HUES64 (cell line): Measurements from ENCODE around the gene AFF1.
"Not testable (repeated sequence)": the region's sequence is repeated elsewhere in the genome, so short reads cannot be mapped to it uniquely, and the experiment has no call there.

ENCODE experiments used
- H3K27ac ChIP-seq: 2 replicates; pipeline ENCODE4 v1.7.0; 2013; ENCODE audit warnings: low read depth, low read length, inconsistent platforms
- H3K27me3 ChIP-seq: 2 replicates; pipeline ENCODE4 v1.6.1; 2013; ENCODE audit warnings: mild to moderate bottlenecking, low read length; ENCODE audit not compliant: insufficient read depth
- H3K36me3 ChIP-seq: 2 replicates; pipeline ENCODE4 v1.6.1; 2013; ENCODE audit warnings: mild to moderate bottlenecking, low read length; ENCODE audit not compliant: insufficient read depth
- H3K4me1 ChIP-seq: 2 replicates; pipeline ENCODE4 v1.6.1; 2013; ENCODE audit warnings: mild to moderate bottlenecking, low read length, moderate library complexity; ENCODE audit not compliant: insufficient read depth
- H3K4me3 ChIP-seq: 2 replicates; pipeline ENCODE4 v1.5.1; 2013; ENCODE audit warnings: mild to moderate bottlenecking, low read length, moderate library complexity
- H3K9ac ChIP-seq: 2 replicates; pipeline ENCODE4 v1.6.1; 2013; ENCODE audit warnings: mild to moderate bottlenecking, low read depth, low read length
- H3K9me3 ChIP-seq: 2 replicates; pipeline ENCODE4 v1.6.1; 2013; ENCODE audit warnings: low read depth, low read length; ENCODE audit not compliant: insufficient read depth
- WGBS: fragments of 150-250, 120-280 bp; methylation state at CpG from one replicate; pipeline ENCODE4 v1.1.7; 2013; ENCODE audit warnings: missing lambda C conversion rate; 5-methylcytosine and 5-hydroxymethylcytosine counted together

Gene AFF1

DNA sequence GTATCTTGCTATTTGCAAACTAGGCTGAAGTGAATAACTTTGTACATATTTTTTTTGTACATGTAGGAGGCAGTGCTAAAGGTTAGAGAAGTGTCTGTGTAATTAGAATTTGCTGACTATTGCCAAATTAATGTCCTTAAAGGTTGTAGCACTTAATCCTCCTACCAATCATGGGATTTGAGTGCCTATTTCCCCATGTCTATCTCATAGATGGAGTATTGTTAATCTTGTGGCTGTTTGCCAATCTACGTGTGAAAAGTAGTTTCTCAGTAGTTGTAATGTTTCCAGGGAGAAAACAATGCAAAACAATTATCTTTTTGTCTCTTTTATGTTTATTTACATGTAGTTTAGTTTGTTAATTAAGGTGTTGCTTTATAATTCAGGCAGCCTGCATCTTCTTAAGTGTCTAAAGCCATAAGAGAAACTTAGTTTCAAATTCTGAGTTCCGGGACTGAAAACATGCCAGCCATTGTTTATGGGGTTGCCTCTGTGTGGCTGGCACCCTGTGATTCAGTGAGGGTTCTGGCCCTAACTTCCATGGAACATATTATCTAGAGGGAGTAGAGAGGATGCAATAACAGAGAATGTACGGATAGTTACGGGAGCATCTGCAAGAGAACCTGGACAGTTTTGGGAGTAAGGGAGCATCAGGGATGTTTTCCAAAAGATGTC lies 143.2 kb downstream of the AFF1 start:
- H3K27me3 ChIP-seq: no peaks in the 10 kb centered on the region
- H3K27ac ChIP-seq: no peak overlapping the region
- no peak overlapping the region for H3K9ac ChIP-seq
- H3K36me3 ChIP-seq: no peaks in the 10 kb centered on the region
- no peaks in the 10 kb centered on the region for H3K9me3 ChIP-seq
- peaks cover 45% of the 10 kb centered on the region for H3K4me1 ChIP-seq
- H3K4me3 ChIP-seq: no peak overlapping the region
- WGBS: 86% methylated on average over 4 of the region's 4 CpGs

DNA sequence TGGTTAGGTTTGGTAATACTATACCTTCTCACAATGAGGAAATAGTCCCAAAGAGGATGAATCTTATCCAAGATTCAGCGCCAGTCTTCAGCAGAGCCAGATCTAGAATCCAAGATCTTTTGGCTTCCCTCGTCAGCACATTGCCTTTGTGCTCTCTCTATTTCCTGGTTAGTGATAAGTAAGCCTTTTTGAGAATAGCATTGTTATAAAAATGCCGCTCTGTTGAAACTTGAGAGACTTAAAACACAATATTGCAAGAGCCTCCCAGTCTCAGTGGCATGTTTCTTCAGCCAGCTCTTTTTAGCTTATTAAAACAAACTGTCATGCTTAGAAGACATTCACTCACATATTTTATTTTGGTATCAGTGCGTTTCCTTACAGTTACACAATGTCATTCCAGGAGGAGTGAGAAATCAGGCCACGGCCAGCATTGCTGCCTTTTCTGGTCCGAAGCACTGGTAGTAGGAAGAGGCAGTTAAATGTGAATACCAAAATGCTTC lies 144.2 kb downstream of the AFF1 start:
- Histone ChIP-seq H3K36me3 (peaks cover 2% of the 10 kb centered on the region; the same call in 1 of the 2 replicates), H3K4me1 (peaks cover 36% of the 10 kb centered on the region), H3K27ac (no peak overlapping the region), H3K9ac (no peak overlapping the region), H3K9me3 (no peaks in the 10 kb centered on the region), H3K4me3 (no peak overlapping the region), H3K27me3 (no peaks in the 10 kb centered on the region)
- 94% methylated on average over 6 of the region's 6 CpGs for WGBS

DNA sequence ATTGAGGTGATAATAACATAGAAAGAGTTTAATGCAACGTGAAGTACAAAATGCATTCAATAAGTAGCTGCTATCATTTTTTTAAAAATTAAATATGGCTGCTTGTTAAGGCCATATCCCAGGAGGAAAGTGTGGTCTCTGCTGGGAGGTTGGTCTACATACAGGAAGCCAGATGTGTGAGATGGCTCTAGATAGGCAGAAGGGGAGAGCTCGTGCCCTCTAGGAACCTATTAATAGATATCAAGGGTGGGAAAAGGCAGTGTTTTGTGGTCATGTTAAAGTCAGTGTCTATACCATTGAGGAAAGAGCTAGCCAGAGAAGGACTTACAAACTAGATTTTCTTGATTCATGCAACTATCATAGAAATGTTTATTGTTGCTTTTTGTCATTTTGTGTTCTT lies 145.2 kb downstream of the AFF1 start:
- Histone ChIP-seq H3K4me3 (no peak overlapping the region), H3K9me3 (no peaks in the 10 kb centered on the region), H3K27ac (no peak overlapping the region), H3K9ac (no peak overlapping the region), H3K27me3 (no peaks in the 10 kb centered on the region), H3K36me3 (peaks cover 7% of the 10 kb centered on the region; the same call in 1 of the 2 replicates), H3K4me1 (peaks cover 30% of the 10 kb centered on the region)
- WGBS: 94% methylated on average over 2 of the region's 2 CpGs

DNA sequence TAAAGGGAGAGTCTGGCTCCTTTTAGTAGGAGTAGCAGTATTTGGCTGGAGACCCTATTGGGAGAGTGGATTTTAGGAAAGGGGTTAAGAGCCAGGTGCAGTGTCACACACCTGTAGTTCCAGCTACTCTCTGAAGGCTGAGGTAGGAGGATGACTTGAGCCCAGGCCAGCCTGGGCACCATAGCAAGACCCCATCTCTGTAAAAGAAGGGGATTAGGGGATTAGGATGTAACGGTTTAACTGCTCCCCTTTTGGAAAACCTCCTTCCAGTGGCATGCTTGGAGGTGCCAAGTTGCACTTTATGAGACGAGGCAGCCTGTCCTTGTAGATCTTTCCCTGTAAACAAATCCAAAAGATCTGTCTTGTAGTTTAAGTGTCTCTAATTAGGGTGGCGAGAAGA lies 145.7 kb downstream of the AFF1 start:
- WGBS: 98% methylated on average over 3 of the region's 3 CpGs
- Histone ChIP-seq H3K4me1 (peaks cover 29% of the 10 kb centered on the region), H3K36me3 (peaks cover 7% of the 10 kb centered on the region; the same call in 1 of the 2 replicates), H3K27me3 (no peaks in the 10 kb centered on the region), H3K9me3 (no peaks in the 10 kb centered on the region), H3K27ac (no peak overlapping the region), H3K9ac (no peak overlapping the region), H3K4me3 (no peak overlapping the region)

DNA sequence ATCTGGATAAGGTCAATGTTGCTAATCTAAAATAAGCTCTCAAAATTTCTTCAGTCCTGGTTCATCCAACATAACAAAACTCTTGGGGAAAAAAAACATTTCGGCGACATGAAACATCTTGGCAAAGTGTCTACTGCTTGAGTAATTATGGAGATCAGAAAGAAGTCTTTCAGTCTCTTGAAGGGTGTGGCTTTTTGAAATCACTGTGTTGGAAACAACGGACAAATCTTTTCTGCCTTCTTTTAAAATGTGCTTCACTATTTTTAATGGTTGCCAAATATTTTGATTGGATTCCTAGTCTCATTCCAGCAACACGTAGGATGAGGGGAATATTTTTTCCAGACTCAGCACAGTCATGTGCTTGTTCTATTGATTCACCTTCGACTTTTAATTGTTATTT lies 147.0 kb downstream of the AFF1 start:
- peaks cover 23% of the 10 kb centered on the region for H3K4me1 ChIP-seq
- H3K27me3 ChIP-seq: no peaks in the 10 kb centered on the region
- no peak overlapping the region for H3K27ac ChIP-seq
- peaks cover 13% of the 10 kb centered on the region for H3K36me3 ChIP-seq
- H3K9ac ChIP-seq: no peak overlapping the region
- no peaks in the 10 kb centered on the region for H3K9me3 ChIP-seq
- WGBS: 97% methylated on average over 4 of the region's 5 CpGs
- no peak overlapping the region for H3K4me3 ChIP-seq

DNA sequence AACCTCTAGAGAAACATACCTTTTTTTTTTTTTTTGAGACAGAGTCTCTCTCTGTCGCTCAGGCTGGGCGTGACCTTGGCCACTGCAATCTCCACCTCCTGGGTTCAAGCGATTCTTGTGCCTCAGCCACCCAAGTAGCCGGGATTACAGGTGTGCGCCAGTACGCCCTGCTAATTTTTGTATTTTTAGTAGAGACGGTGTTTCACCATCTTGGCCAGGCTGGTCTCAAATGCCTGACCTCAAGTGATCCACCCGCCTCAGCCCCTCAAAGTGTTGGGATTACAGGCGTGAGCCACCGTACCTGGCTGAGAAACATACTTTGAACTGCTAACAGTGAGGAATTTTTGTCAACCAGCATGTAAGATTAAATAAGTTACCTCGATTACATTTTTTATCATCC lies 150.9 kb downstream of the AFF1 start:
- WGBS: 93% methylated on average over 11 of the region's 11 CpGs
- H3K4me3 ChIP-seq, H3K9me3 ChIP-seq, H3K27ac ChIP-seq, H3K27me3 ChIP-seq, H3K9ac ChIP-seq: not testable (repeated sequence)
- Histone ChIP-seq H3K4me1 (0 out of 2 replicates have a peak, but pooled peaks cover 12% of the 10 kb centered on the region), H3K36me3 (peaks cover 27% of the 10 kb centered on the region)

DNA sequence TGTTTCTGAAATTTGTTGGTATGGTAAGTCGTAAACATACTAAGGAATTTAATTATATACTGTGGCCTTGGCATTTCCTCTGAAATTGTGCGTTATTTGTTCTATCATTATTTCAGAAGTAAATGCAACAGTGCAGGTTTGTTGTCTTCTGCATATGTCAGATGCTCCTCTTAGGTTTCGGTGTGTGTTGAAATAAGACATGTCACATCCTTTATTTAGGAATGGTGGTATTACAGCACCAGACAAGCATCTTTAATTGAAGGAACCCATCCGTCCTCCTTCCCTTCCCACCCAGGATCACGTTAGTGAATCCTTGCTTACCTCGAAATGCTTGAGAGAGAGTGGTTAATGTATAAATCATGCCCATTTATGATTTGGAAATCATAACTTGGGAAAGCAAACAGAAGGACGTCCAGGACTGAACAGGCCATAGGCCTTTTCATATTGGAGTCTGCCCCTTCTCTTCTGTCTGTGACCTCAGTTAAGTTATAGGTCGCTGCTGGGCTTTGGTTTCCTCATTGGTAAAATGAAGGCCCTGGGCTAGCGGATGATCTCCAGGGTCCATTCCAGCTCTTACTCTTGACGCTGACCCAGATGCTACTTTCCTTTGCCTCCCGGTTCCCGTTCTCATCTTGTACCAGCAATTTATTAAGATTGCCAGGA lies 151.5 kb downstream of the AFF1 start:
- Histone ChIP-seq H3K4me3 (no peak overlapping the region), H3K27ac (no peak overlapping the region), H3K4me1 (0 out of 2 replicates have a peak, but pooled peaks cover 12% of the 10 kb centered on the region), H3K9me3 (no peaks in the 10 kb centered on the region), H3K36me3 (peaks cover 27% of the 10 kb centered on the region), H3K27me3 (no peaks in the 10 kb centered on the region), H3K9ac (no peak overlapping the region)
- 95% methylated on average over 10 of the region's 12 CpGs for WGBS

DNA sequence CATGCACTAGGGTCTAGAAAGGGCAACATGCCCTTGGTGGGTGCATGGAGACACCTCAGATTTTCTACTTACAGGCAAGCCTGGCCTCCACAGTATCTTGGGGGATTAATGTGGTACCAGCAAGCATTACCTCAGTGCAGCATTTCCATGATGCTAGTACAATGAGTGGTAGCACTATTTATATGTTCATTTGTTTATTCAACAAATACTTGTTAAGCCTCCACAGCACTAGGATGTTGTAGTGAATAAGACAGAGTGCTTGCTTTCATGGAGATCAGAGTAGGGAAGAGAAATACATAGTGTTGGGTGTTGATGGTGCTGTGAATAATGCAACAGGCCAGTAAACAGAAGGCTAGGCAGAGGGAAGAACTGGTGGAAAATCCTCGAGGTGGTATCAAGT lies 152.2 kb downstream of the AFF1 start:
- H3K4me3 ChIP-seq: no peak overlapping the region
- H3K27ac ChIP-seq: no peak overlapping the region
- peaks cover 28% of the 10 kb centered on the region for H3K36me3 ChIP-seq
- WGBS: 84% methylated on average over 1 of the region's 1 CpG
- H3K9me3 ChIP-seq: no peaks in the 10 kb centered on the region
- no peak overlapping the region for H3K9ac ChIP-seq
- 0 out of 2 replicates have a peak, but pooled peaks cover 12% of the 10 kb centered on the region for H3K4me1 ChIP-seq
- H3K27me3 ChIP-seq: no peaks in the 10 kb centered on the region

DNA sequence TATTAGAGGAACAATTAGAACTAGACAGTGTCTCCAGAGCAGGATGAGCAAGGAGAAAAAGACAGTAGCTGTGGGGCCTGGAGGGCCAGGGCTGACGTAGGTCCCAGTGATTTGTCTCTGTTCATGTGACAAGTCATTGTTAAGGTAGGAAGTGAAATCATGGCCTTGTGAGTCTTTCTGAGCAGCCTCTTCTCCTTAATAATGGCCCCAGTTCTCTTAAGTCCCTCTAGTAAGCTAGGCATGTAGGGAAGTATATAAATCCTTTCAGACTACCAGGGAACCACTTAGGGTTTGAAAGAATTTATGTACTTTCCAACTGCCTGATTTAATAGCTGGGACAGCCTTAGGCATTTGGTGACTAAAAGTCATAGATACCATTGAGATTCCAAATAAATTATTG lies 152.6 kb downstream of the AFF1 start:
- Histone ChIP-seq H3K27me3 (no peaks in the 10 kb centered on the region), H3K9me3 (no peaks in the 10 kb centered on the region), H3K27ac (no peak overlapping the region), H3K4me1 (0 out of 2 replicates have a peak, but pooled peaks cover 12% of the 10 kb centered on the region), H3K36me3 (peaks cover 31% of the 10 kb centered on the region), H3K4me3 (no peak overlapping the region), H3K9ac (no peak overlapping the region)
- WGBS: 71% methylated on average over 1 of the region's 1 CpG

DNA sequence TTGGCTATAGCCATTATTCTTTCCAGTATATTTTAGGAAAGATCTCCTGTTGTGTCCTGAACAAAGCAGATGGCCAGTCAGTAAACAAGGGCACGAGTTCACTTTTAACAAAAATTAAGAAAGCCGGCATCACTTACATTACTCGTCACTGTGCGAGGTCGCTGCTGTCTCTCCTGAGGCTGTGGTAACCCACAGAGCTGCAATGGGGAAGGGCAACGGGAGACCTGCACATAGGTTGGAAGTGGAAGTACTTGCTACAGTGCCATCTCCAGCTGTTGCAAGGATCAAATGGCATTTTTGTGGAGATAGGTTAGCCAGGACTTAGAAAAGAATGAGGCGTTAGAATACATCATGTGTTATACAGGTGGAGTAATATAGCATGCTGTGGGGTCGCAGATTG lies 153.4 kb downstream of the AFF1 start:
- Histone ChIP-seq H3K9me3 (no peaks in the 10 kb centered on the region), H3K4me3 (no peak overlapping the region), H3K27me3 (no peaks in the 10 kb centered on the region), H3K9ac (no peak overlapping the region), H3K27ac (no peak overlapping the region), H3K36me3 (peaks cover 38% of the 10 kb centered on the region), H3K4me1 (0 out of 2 replicates have a peak, but pooled peaks cover 12% of the 10 kb centered on the region)
- 94% methylated on average over 8 of the region's 8 CpGs for WGBS

DNA sequence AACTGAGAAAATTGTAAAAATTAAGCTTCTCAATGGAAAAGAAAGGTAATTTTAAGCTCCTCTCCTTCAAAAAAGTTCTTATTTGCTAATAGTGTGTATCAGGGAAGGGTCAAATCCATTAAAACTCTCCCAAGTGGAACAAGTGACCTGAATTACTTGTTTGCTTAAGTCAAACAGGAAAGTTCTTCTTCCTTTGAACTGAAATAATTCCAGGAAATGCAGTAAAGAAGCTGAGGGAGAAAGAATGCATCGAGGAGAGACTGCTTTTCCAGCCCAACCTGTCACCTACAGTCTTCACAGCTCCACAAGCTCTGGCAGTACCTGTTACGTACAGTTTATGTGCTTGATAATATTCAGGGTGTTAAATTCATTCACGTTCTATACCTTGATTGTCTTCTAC lies 154.6 kb downstream of the AFF1 start:
- Histone ChIP-seq H3K36me3 (peaks cover 37% of the 10 kb centered on the region), H3K27me3 (no peaks in the 10 kb centered on the region), H3K4me1 (0 out of 2 replicates have a peak, but pooled peaks cover 12% of the 10 kb centered on the region), H3K27ac (no peak overlapping the region), H3K9ac (no peak overlapping the region), H3K9me3 (no peaks in the 10 kb centered on the region), H3K4me3 (no peak overlapping the region)
- WGBS: 97% methylated on average over 3 of the region's 3 CpGs
